H1 (cell line): ENCODE results near the gene OR12D2. TPM values are rescaled to one million over a fixed set of nuclear protein-coding genes. Genes with fewer than 3 reads are reported as not detected.

ENCODE experiments used
- CTCF ChIA-PET: fragments of 300-600 bp; sonication (Branson Sonifier 250); formaldehyde crosslinking; loops from one replicate; lab custom pipeline; 2021; ENCODE audit not compliant: partially characterized antibody; lab: Charles Lee
- POLR2A ChIA-PET: fragments of 300-600 bp; sonication (Branson Sonifier 250); formaldehyde crosslinking; loops from one replicate; lab custom pipeline; 2021; ENCODE audit warnings: inconsistent platforms; ENCODE audit not compliant: partially characterized antibody; lab: Charles Lee
- DNase-seq, 2 experiments: peaks; one replicate each; pipeline versions ENCODE4 v3.0.0 to v3.0.0-alpha.2; 2010 to 2022; ENCODE audit warnings: low spot score in 2 of 2, low read depth in 1 of 2, mixed read lengths in 1 of 2
- FAIRE-seq: peaks from 2 replicates; lab custom pipeline; 2011; peaks lifted over from hg19 to GRCh38; lab: Jason Lieb, UNC
- H2AFZ ChIP-seq: 2 replicates; pipeline ENCODE4 v1.8.1; 2012; ENCODE audit warnings: low read length, inconsistent platforms
- H2AK5ac ChIP-seq: 2 replicates; pipeline ENCODE4 v1.6.1; 2013; ENCODE audit warnings: low read depth, low read length
- H2BK120ac ChIP-seq: replicated peaks from 2 replicates; pipeline ENCODE3; 2013; ENCODE audit warnings: low read depth, low read length, inconsistent platforms
- H2BK12ac ChIP-seq: 2 replicates; pipeline ENCODE4 v1.6.1; 2013; ENCODE audit warnings: low read depth, low read length
- H2BK15ac ChIP-seq: 2 replicates; pipeline ENCODE4 v1.6.1; 2013; ENCODE audit warnings: low read length
- H2BK20ac ChIP-seq: 2 replicates; pipeline ENCODE4 v1.6.1; 2013; ENCODE audit warnings: low read length
- H2BK5ac ChIP-seq: 2 replicates; pipeline ENCODE4 v1.6.1; 2013; ENCODE audit warnings: low read depth, low read length
- H3K14ac ChIP-seq: 2 replicates; pipeline ENCODE4 v1.6.1; 2013; ENCODE audit warnings: inconsistent platforms; ENCODE audit not compliant: insufficient read length
- H3K18ac ChIP-seq: 2 replicates; pipeline ENCODE4 v1.6.1; 2013; ENCODE audit warnings: low read length; ENCODE audit errors: extremely low read depth
- H3K23ac ChIP-seq: 2 replicates; pipeline ENCODE4 v1.6.1; 2013; ENCODE audit warnings: inconsistent platforms; ENCODE audit not compliant: insufficient read length
- H3K23me2 ChIP-seq: 2 replicates; pipeline ENCODE4 v1.6.1; 2013; ENCODE audit warnings: low read depth, low read length
- H3K27ac ChIP-seq: 2 replicates; pipeline ENCODE4 v1.6.1; 2011; ENCODE audit warnings: low read depth, low read length, inconsistent platforms
- H3K27me3 ChIP-seq, 4 experiments: replicated peaks in 1 of 4; 1 replicate in 1 of 4; 2 replicates in 3 of 4; pipeline versions ENCODE4 v1.6.1 to v1.8.1; 2011 to 2013; ENCODE audit warnings: low read length in 3 of 4, mild to moderate bottlenecking in 3 of 4, inconsistent platforms in 2 of 4, mixed read lengths in 2 of 4, moderate library complexity in 1 of 4; ENCODE audit not compliant: control insufficient read depth in 3 of 4, insufficient read depth in 3 of 4; ENCODE audit errors: extremely low read depth in 1 of 4
- H3K36me3 ChIP-seq, 4 experiments: 2 replicates each; pipeline versions ENCODE4 v1.6.1 to v1.8.1; 2011 to 2013; ENCODE audit warnings: mild to moderate bottlenecking in 4 of 4, low read length in 3 of 4, moderate library complexity in 2 of 4, control low read depth in 1 of 4, inconsistent platforms in 1 of 4; ENCODE audit not compliant: insufficient read depth in 4 of 4, control insufficient read depth in 2 of 4
- H3K4ac ChIP-seq: replicated peaks from 2 replicates; pipeline ENCODE3; 2013; ENCODE audit warnings: low read length, low read depth, mixed read lengths, inconsistent platforms; ENCODE audit not compliant: insufficient read length
- H3K4me1 ChIP-seq, 4 experiments: replicated peaks in 1 of 4; 1 replicate in 1 of 4; 2 replicates in 3 of 4; pipeline versions ENCODE4 v1.6.1 to v1.8.1; 2011 to 2013; ENCODE audit warnings: low read length in 3 of 4, inconsistent platforms in 2 of 4, mixed read lengths in 1 of 4; ENCODE audit not compliant: insufficient read depth in 4 of 4, control insufficient read depth in 3 of 4
- H3K4me2 ChIP-seq, 2 experiments: 2 replicates each; pipeline versions ENCODE4 v1.6.1 to v1.8.1; 2011 to 2013; ENCODE audit warnings: low read depth in 2 of 2, low read length in 2 of 2, control low read depth in 1 of 2, inconsistent platforms in 1 of 2, mild to moderate bottlenecking in 1 of 2; ENCODE audit not compliant: insufficient read depth in 1 of 2
- H3K4me3 ChIP-seq, 4 experiments: fragments of 200-600, 300-600 bp in 1 of 4; sonication (generic), shearing (Covaris generic), sonication (Bioruptor Twin) in 1 of 4; 2 replicates each; pipeline versions ENCODE4 v1.5.1 to v1.8.1; 2011 to 2016; ENCODE audit warnings: low read length in 4 of 4, low read depth in 3 of 4, control low read depth in 2 of 4, inconsistent platforms in 2 of 4, mild to moderate bottlenecking in 2 of 4, mixed read lengths in 1 of 4, moderate library complexity in 1 of 4; ENCODE audit not compliant: insufficient read depth in 2 of 4; ENCODE audit errors: extremely low read depth in 1 of 4
- H3K56ac ChIP-seq: replicated peaks from 2 replicates; pipeline ENCODE3; 2013; ENCODE audit warnings: low read depth, mild to moderate bottlenecking, mixed read lengths, low read length, inconsistent platforms; ENCODE audit not compliant: insufficient read length
- H3K79me1 ChIP-seq: 2 replicates; pipeline ENCODE4 v1.6.1; 2013; ENCODE audit warnings: low read depth, low read length, control low read depth
- H3K79me2 ChIP-seq, 2 experiments: 2 replicates each; pipeline versions ENCODE4 v1.6.1 to v1.8.1; 2012 to 2013; ENCODE audit warnings: low read length in 2 of 2, mild to moderate bottlenecking in 2 of 2, inconsistent platforms in 1 of 2; ENCODE audit not compliant: insufficient read depth in 2 of 2, control insufficient read depth in 1 of 2
- H3K9ac ChIP-seq, 4 experiments: replicated peaks in 1 of 4; 1 replicate in 1 of 4; 2 replicates in 3 of 4; pipeline versions ENCODE4 v1.6.1 to v1.8.1; 2011 to 2013; ENCODE audit warnings: low read depth in 3 of 4, low read length in 3 of 4, control low read depth in 2 of 4, mild to moderate bottlenecking in 2 of 4, moderate library complexity in 2 of 4, inconsistent platforms in 1 of 4; ENCODE audit errors: extremely low read depth in 1 of 4
- H3K9me3 ChIP-seq, 2 experiments: 2 replicates each; pipeline versions ENCODE4 v1.6.1 to v1.8.1; 2012 to 2013; ENCODE audit warnings: mild to moderate bottlenecking in 2 of 2, moderate library complexity in 2 of 2, control low read depth in 1 of 2, inconsistent platforms in 1 of 2, low read depth in 1 of 2, low read length in 1 of 2, mixed read lengths in 1 of 2; ENCODE audit not compliant: insufficient read depth in 2 of 2
- H4K20me1 ChIP-seq, 2 experiments: replicated peaks in 1 of 2; 2 replicates each; pipeline versions ENCODE3 to v1.8.1; 2011 to 2013; ENCODE audit warnings: inconsistent platforms in 2 of 2, low read length in 2 of 2, mild to moderate bottlenecking in 1 of 2; ENCODE audit not compliant: insufficient read depth in 2 of 2, control insufficient read depth in 1 of 2
- H4K5ac ChIP-seq: 2 replicates; pipeline ENCODE4 v1.6.1; 2013; ENCODE audit warnings: low read length, low read depth, mixed read lengths, inconsistent platforms; ENCODE audit not compliant: insufficient read length
- H4K8ac ChIP-seq: 2 replicates; pipeline ENCODE4 v1.8.0; 2013; ENCODE audit warnings: mild to moderate bottlenecking, moderate library complexity, low read length, inconsistent platforms; ENCODE audit not compliant: insufficient read depth; ENCODE audit errors: extremely low read depth
- H4K91ac ChIP-seq: replicated peaks from 2 replicates; pipeline ENCODE3; 2013; ENCODE audit warnings: low read length, mixed read lengths, inconsistent platforms; ENCODE audit not compliant: insufficient read length
- BCL11A ChIP-seq, 2 experiments: IDR thresholded peaks; one replicate each; pipeline ENCODE4 v1.6.1; 2011; ENCODE audit warnings: low read depth in 2 of 2, low read length in 2 of 2, mild to moderate bottlenecking in 2 of 2
- BRCA1 ChIP-seq: IDR thresholded peaks from 2 replicates; pipeline ENCODE4 v1.6.1; 2012; ENCODE audit warnings: low read depth, low read length, improper control_type of control experiment
- CHD1 ChIP-seq: IDR thresholded peaks from 2 replicates; pipeline ENCODE4 v1.6.1; 2012; ENCODE audit warnings: low read depth, low read length, improper control_type of control experiment
- EGR1 ChIP-seq: IDR thresholded peaks from 2 replicates; pipeline ENCODE4 v1.6.1; 2011; ENCODE audit warnings: low read depth, low read length, borderline replicate concordance
- FOSL1 ChIP-seq: IDR thresholded peaks from 2 replicates; pipeline ENCODE4 v1.6.1; 2011; ENCODE audit warnings: mild to moderate bottlenecking, low read depth, low read length, moderate library complexity; ENCODE audit not compliant: insufficient read depth
- YY1 ChIP-seq: IDR thresholded peaks from 2 replicates; pipeline ENCODE4 v1.6.1; 2011; ENCODE audit warnings: low read depth, mild to moderate bottlenecking, low read length
- polyA plus RNA-seq, 7 experiments: library from polyadenylated mRNA; depleted of rRNA in 3 of 7; stranded (reverse) in 5 of 7; unstranded in 2 of 7; fragments of >200 nt in 5 of 7; fragments of 200-250 nt in 2 of 7; gene quantifications; 1 replicate in 5 of 7; 2 replicates in 1 of 7; 4 replicates in 1 of 7; pipeline versions ENCODE4 v1.2.1 to v1.2.3, GENCODE V29; 2011 to 2013; ENCODE audit warnings: missing spikeins in 2 of 7, mixed read lengths in 2 of 7
- total RNA-seq: library from RNA; stranded (reverse); fragmentation: NEBNext Ultra II Directional; extraction: Animal tissue kit (Norgen Biotek cat#: 25700); gene quantifications from 2 replicates; pipeline ENCODE4 v1.2.1, GENCODE V29; 2021

OR12D2 gene
- total and polyA plus RNA-seq, 2 of the 8 experiments (the other 6 are each of a cell fraction or from before 2014, with no cell fraction given) = not detected

DNA sequence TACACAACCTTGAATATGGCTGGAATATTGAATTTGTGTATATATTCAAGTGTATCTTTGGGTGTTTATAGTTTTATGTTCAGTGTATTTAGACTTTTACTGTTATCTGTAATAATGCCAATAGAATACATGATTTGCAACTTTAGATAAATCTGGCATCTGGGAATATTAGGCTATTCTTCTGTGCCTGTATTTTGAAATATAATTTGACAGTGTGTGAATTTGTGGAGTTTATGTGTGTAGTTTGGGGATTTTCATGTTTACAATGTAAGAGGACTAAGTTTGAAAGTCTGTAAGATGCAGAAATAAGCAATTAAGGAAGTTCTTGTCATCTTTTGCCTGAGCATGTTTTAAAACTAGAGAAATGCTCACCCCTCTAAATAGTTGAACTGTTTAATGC, 43.6 kb downstream of the OR12D2 start, which contains the start of gene OR10C1:
OR10C1 (plus strand) TSS at position 301 of the 400 bp plus-strand sequence. CDS start 710 bp downstream, outside the sequence.
- Histone ChIP-seq H2BK15ac (no peak within 1 kb of the TSS), H3K4me1 (peaks cover 0 to 2% (median 0%) of the 10 kb centered on the region in 4 experiments; a peak in 1 of 7 replicates), H3K23me2 (no peaks in the 10 kb centered on the region; the same call in 1 of the 2 replicates), H2BK5ac (no peak within 1 kb of the TSS), H4K5ac (no peak within 1 kb of the TSS), H2BK12ac (no peak within 1 kb of the TSS), H3K79me2 (no peaks in the 10 kb centered on the region), H2BK20ac (no peak within 1 kb of the TSS), H4K91ac (no peak within 1 kb of the TSS), H3K79me1 (no peaks in the 10 kb centered on the region), H3K27me3 (no peaks in the 10 kb centered on the region), H3K9me3 (no peaks in the 10 kb centered on the region), H4K20me1 (no peaks in the 10 kb centered on the region), H2BK120ac (no peak within 1 kb of the TSS), H3K36me3 (no peaks in the 10 kb centered on the region), H3K56ac (no peak within 1 kb of the TSS), H4K8ac (no peak within 1 kb of the TSS), H3K27ac (no peak within 1 kb of the TSS), H3K4me3 (no peak within 1 kb of the TSS), H2AK5ac (no peak within 1 kb of the TSS), H3K14ac (no peak within 1 kb of the TSS), H2AFZ (no peak within 1 kb of the TSS), H3K4me2 (no peak within 1 kb of the TSS), H3K18ac (no peak within 1 kb of the TSS), H3K4ac (no peak within 1 kb of the TSS), H3K9ac (no peak within 1 kb of the TSS), H3K23ac (no peak within 1 kb of the TSS)
- POLR2A ChIA-PET = no interaction called here
- DNase-seq (no peak), FAIRE-seq (no peak)
- TF ChIP-seq BRCA1 (no peak), EGR1 (no peak), BCL11A (IDR thresholded peaks at IDR 0.05; ENCODE audit: low read depth in 2 of 2, low read length in 2 of 2) (no peak), FOSL1 (no peak), YY1 (no peak), CHD1 (no peak)
- CTCF ChIA-PET = interaction anchor here (0.7 kb wide), 1 partner anchor 164 kb away, joined by 3 read pairs; no protein-coding TSS in a partner anchor
